ENCODE data around the gene LCN12.

Gene LCN12

DNA sequence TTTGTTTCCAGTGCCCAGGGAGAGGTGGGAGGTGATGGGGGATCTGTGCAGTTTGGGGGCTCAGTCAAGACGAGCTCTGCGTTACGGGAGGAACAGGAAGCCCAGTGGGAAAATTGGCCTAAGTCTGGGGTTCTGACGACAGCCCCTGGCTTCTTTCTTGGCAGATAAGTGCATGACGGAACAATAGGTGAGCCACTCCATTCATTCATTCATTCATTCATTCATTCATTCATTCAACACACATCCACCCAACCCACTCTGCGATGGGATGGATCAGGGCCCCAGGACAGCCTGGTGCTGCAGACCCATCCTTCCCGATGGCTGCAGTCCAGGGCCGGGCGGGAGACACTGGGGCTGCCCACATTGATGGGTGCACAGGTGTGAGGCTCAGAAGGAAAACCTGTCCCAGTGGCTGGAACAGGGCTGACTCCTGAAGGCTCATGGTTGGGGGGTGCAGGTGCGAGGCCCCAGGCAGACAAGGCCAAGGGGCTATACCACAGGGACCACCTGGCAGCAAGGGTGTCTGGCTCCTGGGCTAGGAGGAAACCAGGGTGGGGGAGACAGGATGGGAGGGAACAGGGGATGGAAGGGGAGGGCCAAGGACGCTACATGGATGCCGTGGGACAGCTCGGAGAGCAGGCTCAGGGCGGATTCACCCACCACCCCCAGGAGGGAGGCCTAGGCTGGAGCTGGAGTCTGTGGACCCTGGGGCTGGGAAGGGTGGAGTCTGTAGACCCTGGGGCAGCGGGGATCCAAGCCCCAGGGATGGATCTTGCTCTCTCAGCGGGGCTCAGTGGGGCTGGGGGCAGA, 28.8 kb downstream of the LCN12 start:
- Histone ChIP-seq H3K4me1 (ENCODE audit: control insufficient read depth, insufficient read depth, low read length) (peaks cover 3% of the 10 kb centered on the region), H3K27me3 (ENCODE audit: control insufficient read depth, insufficient read depth, low read length, poor library complexity, severe bottlenecking) (peaks cover 31% of the 10 kb centered on the region), H3K27ac (ENCODE audit: insufficient read depth, low read depth, low read length, poor library complexity, severe bottlenecking) (no peak overlapping the region), H3K9me3 (ENCODE audit: control insufficient read depth, low read length) (no peaks in the 10 kb centered on the region), H3K4me3 (ENCODE audit: insufficient read depth, low read depth, low read length) (no peak overlapping the region), H3K36me3 (ENCODE audit: control insufficient read depth, insufficient read depth, low read length) (no peaks in the 10 kb centered on the region)
- 93 to 94% methylated on average over 16 of the region's 16 CpGs for WGBS, 2 experiments

DNA sequence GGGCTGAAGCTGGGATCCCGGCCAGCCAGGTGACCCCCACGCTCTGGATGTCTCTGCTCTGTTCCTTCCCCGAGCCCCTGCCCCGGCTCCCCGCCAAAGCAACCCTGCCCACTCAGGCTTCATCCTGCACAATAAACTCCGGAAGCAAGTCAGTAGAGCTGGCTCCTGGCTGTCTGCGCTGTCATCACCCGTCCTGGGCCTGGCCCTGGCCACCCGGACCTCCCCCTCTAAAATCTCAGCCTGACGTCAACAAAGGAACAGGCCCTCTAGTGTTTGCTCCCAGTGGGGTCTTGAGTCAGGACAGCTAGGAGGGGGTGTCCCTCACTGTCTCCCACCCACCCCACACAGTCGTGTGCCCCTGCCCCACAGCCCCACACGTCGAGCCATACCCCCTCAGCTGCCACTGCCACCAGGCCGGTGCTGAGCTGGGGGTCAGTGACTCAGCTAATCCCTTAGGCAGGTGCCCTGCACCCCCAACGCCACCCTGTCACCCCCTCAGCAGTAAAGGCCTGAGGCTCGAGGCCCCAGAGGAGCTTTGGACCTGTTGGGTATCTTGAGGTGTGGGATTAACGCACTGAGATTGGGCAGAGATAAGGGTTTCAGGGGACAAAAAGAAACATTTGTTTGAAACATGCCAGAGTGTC, 29.6 kb downstream of the LCN12 start:
- no peaks in the 10 kb centered on the region for H3K36me3 ChIP-seq (ENCODE audit: control insufficient read depth, insufficient read depth, low read length)
- peaks cover 37% of the 10 kb centered on the region for H3K27me3 ChIP-seq (ENCODE audit: control insufficient read depth, insufficient read depth, low read length, poor library complexity, severe bottlenecking)
- peaks cover 3% of the 10 kb centered on the region for H3K4me1 ChIP-seq (ENCODE audit: control insufficient read depth, insufficient read depth, low read length)
- H3K9me3 ChIP-seq (ENCODE audit: control insufficient read depth, low read length): no peaks in the 10 kb centered on the region
- no peak overlapping the region for H3K4me3 ChIP-seq (ENCODE audit: insufficient read depth, low read depth, low read length)
- 86 to 87% methylated on average over 17 of the region's 17 CpGs for WGBS, 2 experiments
- no peak overlapping the region for H3K27ac ChIP-seq (ENCODE audit: insufficient read depth, low read depth, low read length, poor library complexity, severe bottlenecking)

DNA sequence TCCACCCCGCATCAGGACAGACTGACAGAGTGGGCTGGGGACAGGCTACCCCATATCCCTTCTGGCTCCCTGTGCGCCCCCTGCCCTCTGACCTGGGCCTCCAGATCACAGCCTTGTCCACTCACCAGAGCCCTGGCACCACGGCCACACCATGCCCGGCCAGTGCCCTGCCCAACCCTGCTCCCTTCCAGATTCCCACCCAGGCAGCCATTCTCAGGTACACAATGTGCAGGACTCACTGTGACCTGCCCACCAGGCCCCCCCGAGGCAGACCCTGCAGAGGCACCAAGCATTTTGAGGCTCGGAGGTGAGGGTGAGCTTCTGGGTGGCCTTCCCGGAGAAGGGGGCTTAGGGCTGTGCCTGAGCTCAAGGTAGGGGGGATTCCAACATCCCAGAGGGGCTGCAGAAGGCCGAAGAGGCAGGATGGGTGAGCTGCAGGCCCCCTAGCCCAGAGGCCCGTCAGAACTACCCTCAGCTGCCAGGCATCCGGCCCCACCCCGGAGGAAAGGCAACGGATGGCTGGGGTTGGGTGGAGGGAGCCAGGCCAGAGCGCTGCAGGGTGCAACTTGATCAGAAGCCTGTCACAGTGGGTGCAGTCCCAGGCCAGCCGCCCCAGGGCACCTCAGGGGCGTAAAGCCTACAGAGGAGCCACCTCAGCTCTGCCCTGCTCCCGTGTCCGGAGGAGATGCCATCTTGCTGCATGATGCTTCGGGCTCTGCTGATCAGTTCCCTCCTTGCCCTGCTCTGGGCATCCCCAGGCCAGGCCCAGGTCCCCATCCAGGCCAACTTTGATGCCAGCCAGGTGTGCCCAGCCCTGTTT, 30.4 kb downstream of the LCN12 start, which contains the start of gene LCNL1:
TSS of gene LCNL1 (plus strand) at position 762 of the 820 bp plus-strand sequence. CDS start 594 bp downstream, outside the sequence.
- H3K27ac ChIP-seq (ENCODE audit: insufficient read depth, low read depth, low read length, poor library complexity, severe bottlenecking): no peak within 1 kb of the TSS
- H3K4me1 ChIP-seq (ENCODE audit: control insufficient read depth, insufficient read depth, low read length): peaks cover 2% of the 10 kb centered on the region
- H3K36me3 ChIP-seq (ENCODE audit: control insufficient read depth, insufficient read depth, low read length): no peaks in the 10 kb centered on the region
- H3K9me3 ChIP-seq (ENCODE audit: control insufficient read depth, low read length): no peaks in the 10 kb centered on the region
- 88% methylated on average over 18 of the region's 18 CpGs for WGBS, 2 experiments
- peaks cover 30% of the 10 kb centered on the region for H3K27me3 ChIP-seq (ENCODE audit: control insufficient read depth, insufficient read depth, low read length, poor library complexity, severe bottlenecking)
- H3K4me3 ChIP-seq (ENCODE audit: insufficient read depth, low read depth, low read length): no peak within 1 kb of the TSS

DNA sequence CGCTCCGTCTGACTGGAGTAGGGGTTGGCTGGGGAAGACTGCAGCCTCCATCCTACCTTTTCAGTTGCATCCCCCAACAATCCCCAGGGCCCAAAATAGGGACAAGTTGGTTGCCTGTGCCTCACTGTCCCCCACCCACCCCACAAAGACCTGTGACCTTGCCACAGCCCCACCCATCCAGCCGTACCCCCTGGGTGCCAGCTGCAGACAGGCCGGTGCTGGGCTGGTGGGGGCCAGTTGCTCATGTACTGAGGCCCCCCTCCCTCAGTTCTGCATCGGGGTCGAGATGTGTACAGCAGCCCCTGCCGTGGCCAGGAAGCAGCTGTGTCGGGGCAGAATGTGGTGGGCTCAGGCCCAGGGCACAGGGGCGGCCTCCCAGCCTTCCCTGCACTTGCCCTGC, 31.1 kb downstream of the LCN12 start:
- Histone ChIP-seq H3K4me3 (ENCODE audit: insufficient read depth, low read depth, low read length) (no peak overlapping the region), H3K4me1 (ENCODE audit: control insufficient read depth, insufficient read depth, low read length) (no peaks in the 10 kb centered on the region), H3K27me3 (ENCODE audit: control insufficient read depth, insufficient read depth, low read length, poor library complexity, severe bottlenecking) (peaks cover 28% of the 10 kb centered on the region), H3K9me3 (ENCODE audit: control insufficient read depth, low read length) (no peaks in the 10 kb centered on the region), H3K36me3 (ENCODE audit: control insufficient read depth, insufficient read depth, low read length) (no peaks in the 10 kb centered on the region), H3K27ac (ENCODE audit: insufficient read depth, low read depth, low read length, poor library complexity, severe bottlenecking) (no peak overlapping the region)
- 92 to 93% methylated on average over 9 of the region's 9 CpGs for WGBS, 2 experiments

DNA sequence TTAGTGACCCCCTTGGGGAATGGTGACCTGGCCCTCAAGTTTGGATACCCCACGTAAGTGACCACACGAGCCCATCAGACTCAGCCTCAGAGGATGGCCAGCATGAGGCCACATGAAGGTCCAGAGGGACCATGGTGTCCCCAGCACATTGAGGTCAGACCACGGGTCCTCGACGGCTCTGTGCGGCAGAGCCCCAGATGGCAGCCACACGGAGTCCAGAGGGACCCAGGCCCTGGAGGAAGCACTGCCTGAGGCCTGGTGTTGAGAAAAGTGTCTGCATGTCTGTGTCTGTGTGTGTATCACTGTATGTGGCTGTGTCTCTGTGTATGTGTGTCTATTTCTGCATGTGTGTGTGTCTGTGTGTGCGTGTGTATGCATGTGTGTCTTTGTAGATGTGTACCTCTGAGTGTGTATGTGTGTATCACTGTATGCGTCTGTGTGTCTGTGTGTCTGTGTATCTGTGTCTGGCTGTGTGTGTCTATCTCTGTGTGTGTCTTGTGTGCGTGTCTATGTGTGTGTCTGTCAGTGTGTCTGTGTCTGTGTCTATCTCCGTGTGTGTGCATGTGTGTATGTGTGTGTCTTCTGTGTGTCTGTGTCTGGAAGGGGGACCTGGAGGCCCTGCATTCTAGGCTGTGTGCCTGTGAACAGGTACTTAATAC, 31.7 kb downstream of the LCN12 start:
- Histone ChIP-seq H3K27ac (ENCODE audit: insufficient read depth, low read depth, low read length, poor library complexity, severe bottlenecking) (no peak overlapping the region), H3K4me3 (ENCODE audit: insufficient read depth, low read depth, low read length) (no peak overlapping the region), H3K4me1 (ENCODE audit: control insufficient read depth, insufficient read depth, low read length) (no peaks in the 10 kb centered on the region), H3K9me3 (ENCODE audit: control insufficient read depth, low read length) (no peaks in the 10 kb centered on the region), H3K27me3 (ENCODE audit: control insufficient read depth, insufficient read depth, low read length, poor library complexity, severe bottlenecking) (peaks cover 28% of the 10 kb centered on the region), H3K36me3 (ENCODE audit: control insufficient read depth, insufficient read depth, low read length) (no peaks in the 10 kb centered on the region)
- 90 to 91% methylated on average over 11 of the region's 11 CpGs for WGBS, 2 experiments

DNA sequence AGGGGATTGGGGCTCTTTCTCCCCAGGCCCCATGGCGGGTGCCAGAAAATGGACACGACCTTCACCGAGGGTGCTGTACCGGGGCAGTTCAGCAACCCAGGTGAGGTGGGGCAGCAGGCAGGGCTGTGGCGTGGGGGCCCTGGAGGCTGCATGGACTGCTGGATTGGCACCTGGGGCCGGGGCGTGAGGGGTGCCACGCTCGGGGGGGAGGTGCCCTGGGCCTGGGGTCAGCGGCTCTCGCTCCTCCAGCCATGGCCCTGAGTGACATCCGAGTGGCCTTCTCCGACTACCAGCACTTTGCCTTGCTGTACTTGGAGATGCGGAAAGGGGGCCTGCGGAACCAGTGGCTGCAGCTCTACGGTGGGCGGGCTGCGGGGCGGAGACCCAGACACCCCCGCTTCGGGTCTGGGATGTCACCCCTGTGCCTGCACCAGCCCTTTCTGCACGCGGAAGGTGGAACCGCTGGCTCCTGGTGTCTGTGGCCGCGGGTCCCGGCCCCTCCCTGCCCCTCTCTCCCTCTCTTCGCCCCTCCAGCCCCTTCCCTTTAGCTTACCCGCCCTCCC, 32.5 kb downstream of the LCN12 start:
- Histone ChIP-seq H3K27me3 (ENCODE audit: control insufficient read depth, insufficient read depth, low read length, poor library complexity, severe bottlenecking) (peaks cover 28% of the 10 kb centered on the region), H3K27ac (ENCODE audit: insufficient read depth, low read depth, low read length, poor library complexity, severe bottlenecking) (no peak overlapping the region), H3K4me3 (ENCODE audit: insufficient read depth, low read depth, low read length) (no peak overlapping the region), H3K36me3 (ENCODE audit: control insufficient read depth, insufficient read depth, low read length) (no peaks in the 10 kb centered on the region), H3K9me3 (ENCODE audit: control insufficient read depth, low read length) (no peaks in the 10 kb centered on the region), H3K4me1 (ENCODE audit: control insufficient read depth, insufficient read depth, low read length) (no peaks in the 10 kb centered on the region)
- WGBS, 2 experiments: 83 to 84% methylated on average over 29 of the region's 29 CpGs

DNA sequence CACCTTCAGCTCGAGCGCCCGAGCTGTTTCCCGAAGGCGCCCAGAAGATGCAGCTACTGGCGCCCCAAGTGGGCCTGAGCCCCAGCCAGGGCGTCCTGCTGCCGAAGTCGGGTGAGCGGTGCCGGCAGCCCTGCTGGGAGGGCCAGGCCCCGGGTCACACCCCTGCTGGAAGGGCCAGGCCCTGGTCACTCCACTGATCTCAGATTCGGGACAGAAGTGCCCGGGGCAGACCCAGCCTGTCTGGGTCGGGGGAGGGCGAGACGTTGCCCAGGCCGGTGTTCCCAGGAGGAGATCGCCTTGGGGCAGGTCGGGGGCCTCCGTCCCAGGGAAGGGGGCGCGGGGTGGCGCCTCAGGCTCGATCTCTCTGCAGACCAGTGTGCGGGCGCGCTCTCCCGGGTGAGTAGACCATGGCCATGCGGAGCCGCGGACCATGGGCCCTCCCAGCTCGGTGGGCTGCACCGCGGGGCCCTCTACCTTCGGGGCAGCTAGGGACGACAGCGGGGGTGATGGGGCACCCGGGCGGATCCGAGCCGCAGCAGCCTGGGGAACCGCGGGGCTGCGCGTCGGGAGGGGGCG, 33.0 kb downstream of the LCN12 start:
- H3K4me1 ChIP-seq (ENCODE audit: control insufficient read depth, insufficient read depth, low read length): no peaks in the 10 kb centered on the region
- peaks cover 28% of the 10 kb centered on the region for H3K27me3 ChIP-seq (ENCODE audit: control insufficient read depth, insufficient read depth, low read length, poor library complexity, severe bottlenecking)
- 63 to 64% methylated on average over 48 of the region's 48 CpGs for WGBS, 2 experiments
- no peaks in the 10 kb centered on the region for H3K9me3 ChIP-seq (ENCODE audit: control insufficient read depth, low read length)
- H3K27ac ChIP-seq (ENCODE audit: insufficient read depth, low read depth, low read length, poor library complexity, severe bottlenecking): no peak overlapping the region
- no peak overlapping the region for H3K4me3 ChIP-seq (ENCODE audit: insufficient read depth, low read depth, low read length)
- H3K36me3 ChIP-seq (ENCODE audit: control insufficient read depth, insufficient read depth, low read length): no peaks in the 10 kb centered on the region

DNA sequence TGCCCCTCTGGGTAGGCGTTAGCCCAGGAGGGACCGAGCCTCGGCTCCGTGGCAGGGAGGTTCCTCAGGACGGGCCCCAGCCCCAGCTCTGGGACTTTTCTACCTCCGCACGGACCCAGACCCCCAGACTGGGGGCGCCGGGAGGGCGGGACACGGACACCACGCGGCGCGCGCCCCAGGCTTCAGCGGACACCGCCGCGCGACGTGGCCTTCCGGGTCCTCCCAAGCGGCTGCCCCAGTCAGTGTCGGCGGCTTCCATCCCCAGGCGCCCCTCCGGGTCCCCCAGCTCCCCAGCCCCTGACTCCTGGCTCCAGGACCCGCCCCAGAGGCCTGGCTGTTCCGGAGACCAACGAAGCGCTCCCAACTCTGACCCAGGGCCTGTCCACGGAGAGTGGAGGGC, 33.8 kb downstream of the LCN12 start:
- H3K27me3 ChIP-seq (ENCODE audit: control insufficient read depth, insufficient read depth, low read length, poor library complexity, severe bottlenecking): peaks cover 28% of the 10 kb centered on the region
- H3K4me3 ChIP-seq (ENCODE audit: insufficient read depth, low read depth, low read length): no peak overlapping the region
- H3K36me3 ChIP-seq (ENCODE audit: control insufficient read depth, insufficient read depth, low read length): no peaks in the 10 kb centered on the region
- WGBS, 2 experiments: 73 to 76% methylated on average over 33 of the region's 33 CpGs
- no peaks in the 10 kb centered on the region for H3K4me1 ChIP-seq (ENCODE audit: control insufficient read depth, insufficient read depth, low read length)
- no peaks in the 10 kb centered on the region for H3K9me3 ChIP-seq (ENCODE audit: control insufficient read depth, low read length)
- no peak overlapping the region for H3K27ac ChIP-seq (ENCODE audit: insufficient read depth, low read depth, low read length, poor library complexity, severe bottlenecking)

DNA sequence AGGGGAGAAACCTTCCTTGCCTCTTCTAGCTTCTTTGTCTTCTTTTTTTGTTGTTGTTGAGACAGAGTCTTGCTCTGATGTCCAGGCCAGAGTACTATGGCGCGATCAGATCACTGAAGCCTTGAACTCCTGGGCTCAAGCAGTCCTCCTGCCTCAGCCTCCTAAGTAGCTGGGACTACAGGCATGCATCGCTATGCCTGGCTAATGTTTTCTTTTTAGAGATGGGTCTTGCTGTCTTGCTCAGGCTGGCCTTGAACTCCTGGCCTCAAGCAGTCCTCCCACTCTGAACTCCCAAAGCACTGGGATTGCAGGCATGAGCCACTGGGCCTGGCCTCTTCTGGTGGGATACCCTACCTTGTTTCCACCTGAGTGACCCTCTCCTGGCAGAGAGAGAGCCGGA, 36.8 kb downstream of the LCN12 start:
- Histone ChIP-seq H3K9me3 (ENCODE audit: control insufficient read depth, low read length) (no peaks in the 10 kb centered on the region), H3K27ac (ENCODE audit: insufficient read depth, low read depth, low read length, poor library complexity, severe bottlenecking) (no peak overlapping the region), H3K4me3 (ENCODE audit: insufficient read depth, low read depth, low read length) (no peak overlapping the region), H3K4me1 (ENCODE audit: control insufficient read depth, insufficient read depth, low read length) (peaks cover 9% of the 10 kb centered on the region), H3K36me3 (ENCODE audit: control insufficient read depth, insufficient read depth, low read length) (no peaks in the 10 kb centered on the region), H3K27me3 (ENCODE audit: control insufficient read depth, insufficient read depth, low read length, poor library complexity, severe bottlenecking) (peaks cover 38% of the 10 kb centered on the region)
- WGBS, 2 experiments: 89 to 92% methylated on average over 4 of the region's 4 CpGs
